ENCODE data around the gene POLN. TPM values are rescaled to one million over a fixed set of nuclear protein-coding genes. Genes with fewer than 3 reads are reported as not detected.

The POLN gene
- total RNA-seq, 4 donors from 2014 or later = 3.3 to 9.6 (median 5.5) TPM

DNA sequence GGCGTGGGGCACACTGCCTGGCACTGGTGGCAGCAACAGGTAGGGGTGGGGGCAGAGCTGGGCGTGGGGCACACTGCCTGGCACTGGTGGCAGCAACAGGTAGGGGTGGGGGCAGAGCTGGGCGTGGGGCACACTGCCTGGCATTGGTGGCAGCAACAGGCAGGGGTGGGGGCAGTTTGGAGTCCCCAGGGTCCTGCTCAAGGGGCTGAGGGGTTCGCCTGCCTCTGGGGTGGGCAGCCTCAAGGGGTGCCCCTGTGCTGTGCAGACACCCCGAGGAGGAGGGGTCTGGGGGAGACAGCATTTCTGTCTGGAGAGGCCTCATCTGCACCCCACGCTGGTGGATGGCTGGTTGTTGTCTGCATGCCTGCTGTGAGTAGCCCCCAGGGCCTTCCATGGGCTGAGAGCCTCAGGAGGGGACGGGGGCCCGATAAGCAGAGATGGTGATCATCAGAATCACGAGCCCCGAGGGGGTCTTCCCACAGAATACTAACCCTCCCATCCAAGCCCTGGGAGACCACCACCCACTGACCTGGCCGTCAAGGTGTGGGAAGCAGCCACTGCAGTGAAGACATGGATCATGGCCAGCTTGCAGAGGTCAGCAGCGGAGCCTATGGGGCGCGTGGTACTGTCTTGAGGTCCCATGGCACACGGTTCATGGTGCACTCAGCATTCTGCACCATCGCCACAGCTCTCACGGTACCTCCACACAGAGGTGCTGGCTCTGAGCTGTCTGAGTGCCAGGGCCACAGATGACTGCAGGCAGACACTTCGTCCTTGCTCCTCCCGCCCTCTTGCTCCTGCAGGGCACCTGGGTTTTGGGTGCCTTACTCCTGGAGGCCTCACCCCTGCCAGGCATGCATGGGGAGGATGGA, 161.3 kb downstream of the POLN start:
- H3K4me1 ChIP-seq = no peaks in the 10 kb centered on the region
- DNase-seq (ENCODE audit: low spot score in 2 of 2) = no peak
- TF ChIP-seq, protein P1, sequence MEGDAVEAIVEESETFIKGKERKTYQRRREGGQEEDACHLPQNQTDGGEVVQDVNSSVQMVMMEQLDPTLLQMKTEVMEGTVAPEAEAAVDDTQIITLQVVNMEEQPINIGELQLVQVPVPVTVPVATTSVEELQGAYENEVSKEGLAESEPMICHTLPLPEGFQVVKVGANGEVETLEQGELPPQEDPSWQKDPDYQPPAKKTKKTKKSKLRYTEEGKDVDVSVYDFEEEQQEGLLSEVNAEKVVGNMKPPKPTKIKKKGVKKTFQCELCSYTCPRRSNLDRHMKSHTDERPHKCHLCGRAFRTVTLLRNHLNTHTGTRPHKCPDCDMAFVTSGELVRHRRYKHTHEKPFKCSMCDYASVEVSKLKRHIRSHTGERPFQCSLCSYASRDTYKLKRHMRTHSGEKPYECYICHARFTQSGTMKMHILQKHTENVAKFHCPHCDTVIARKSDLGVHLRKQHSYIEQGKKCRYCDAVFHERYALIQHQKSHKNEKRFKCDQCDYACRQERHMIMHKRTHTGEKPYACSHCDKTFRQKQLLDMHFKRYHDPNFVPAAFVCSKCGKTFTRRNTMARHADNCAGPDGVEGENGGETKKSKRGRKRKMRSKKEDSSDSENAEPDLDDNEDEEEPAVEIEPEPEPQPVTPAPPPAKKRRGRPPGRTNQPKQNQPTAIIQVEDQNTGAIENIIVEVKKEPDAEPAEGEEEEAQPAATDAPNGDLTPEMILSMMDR (IDR thresholded peaks at IDR 0.05) = no peak
- no peak for TF ChIP-seq EP300 (IDR thresholded peaks at IDR 0.05)
- no peak for TF ChIP-seq POLR2A (IDR thresholded peaks at IDR 0.05)
- no peaks in the 10 kb centered on the region for H3K27me3 ChIP-seq
- H3K4me3 ChIP-seq = no peak overlapping the region
- H3K27ac ChIP-seq = no peak overlapping the region
- no peaks in the 10 kb centered on the region for H3K9me3 ChIP-seq
- 89 to 90% methylated on average over 14 to 19 of the region's 19 CpGs for WGBS, 2 donors
- H3K36me3 ChIP-seq = no peaks in the 10 kb centered on the region

DNA sequence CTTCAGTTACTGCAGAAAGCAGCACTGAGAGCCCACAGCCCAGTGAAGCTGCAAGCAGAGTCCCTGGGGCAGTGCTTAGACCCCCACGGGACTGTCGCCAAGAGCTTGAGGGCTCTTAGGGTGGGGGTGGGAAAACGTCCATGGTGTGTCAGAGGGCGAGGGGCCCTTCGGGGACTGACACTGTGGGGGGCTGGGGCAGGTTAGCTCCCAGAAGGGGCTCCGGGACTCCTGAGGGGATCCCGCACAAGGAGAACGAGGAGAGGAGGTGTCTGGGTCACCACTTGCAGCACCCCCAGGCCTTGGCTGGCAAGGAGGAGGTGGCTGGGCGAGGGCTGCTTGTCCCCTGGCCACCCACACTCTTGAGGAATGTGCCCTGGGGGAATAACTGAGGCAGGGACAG, 162.0 kb downstream of the POLN start:
- no peak overlapping the region for H3K27ac ChIP-seq
- H3K27me3 ChIP-seq = no peaks in the 10 kb centered on the region
- no peaks in the 10 kb centered on the region for H3K36me3 ChIP-seq
- TF ChIP-seq EP300 (IDR thresholded peaks at IDR 0.05) (no peak), POLR2A (IDR thresholded peaks at IDR 0.05) (no peak)
- TF ChIP-seq, protein P1 (IDR thresholded peaks at IDR 0.05) = no peak
- WGBS, 2 donors = 72 to 93% methylated on average over 8 to 9 of the region's 9 CpGs
- no peaks in the 10 kb centered on the region for H3K9me3 ChIP-seq
- no peak overlapping the region for H3K4me3 ChIP-seq
- H3K4me1 ChIP-seq = no peaks in the 10 kb centered on the region
- DNase-seq (ENCODE audit: low spot score in 2 of 2) = no peak

DNA sequence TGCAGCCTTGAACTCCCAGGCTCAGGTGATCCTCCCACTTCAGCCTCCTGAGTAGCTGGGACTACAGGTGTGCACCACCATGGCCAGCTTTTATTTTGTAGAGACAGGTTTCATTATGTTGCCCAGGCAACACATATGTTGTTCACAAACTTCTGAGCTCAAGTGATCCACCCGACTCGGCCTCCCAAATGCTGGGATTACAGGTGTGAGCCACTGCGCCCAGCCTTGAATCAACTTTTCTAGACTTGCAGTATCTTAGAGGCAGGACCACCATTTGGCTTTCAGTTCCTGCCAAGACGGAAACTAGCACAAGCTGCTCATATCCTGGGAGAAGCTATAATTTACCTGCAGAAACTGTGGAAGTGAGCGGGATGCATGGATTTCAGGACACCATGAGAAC, 162.9 kb downstream of the POLN start:
- H3K9me3 ChIP-seq = no peaks in the 10 kb centered on the region
- TF ChIP-seq, protein P1 (IDR thresholded peaks at IDR 0.05) = no peak
- TF ChIP-seq POLR2A (IDR thresholded peaks at IDR 0.05) = no peak
- no peak for TF ChIP-seq EP300 (IDR thresholded peaks at IDR 0.05)
- DNase-seq (ENCODE audit: low spot score in 2 of 2) = no peak
- no peak overlapping the region for H3K4me3 ChIP-seq
- WGBS, 2 donors = 98 to 99% methylated on average over 5 of the region's 5 CpGs
- no peaks in the 10 kb centered on the region for H3K36me3 ChIP-seq
- H3K4me1 ChIP-seq = no peaks in the 10 kb centered on the region
- no peaks in the 10 kb centered on the region for H3K27me3 ChIP-seq
- H3K27ac ChIP-seq = no peak overlapping the region

DNA sequence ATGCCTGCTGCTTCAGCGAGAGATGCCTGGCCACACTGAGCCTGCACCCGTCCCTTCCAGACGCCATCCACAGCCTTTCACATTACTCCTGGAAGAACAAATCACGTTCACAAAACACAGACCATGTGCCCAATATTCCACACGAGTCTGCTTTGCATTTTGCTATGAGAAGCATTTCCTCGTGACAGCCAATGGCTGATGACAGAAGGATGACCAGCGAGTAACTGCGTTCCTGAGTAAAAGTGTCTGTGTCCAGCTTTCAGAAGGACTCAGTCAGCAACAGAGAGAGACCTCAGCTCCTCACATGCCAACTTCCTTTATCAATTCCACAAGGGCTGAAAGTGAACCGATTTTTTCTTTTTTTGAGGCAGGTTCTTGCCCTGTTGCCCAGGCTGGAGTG, 163.3 kb downstream of the POLN start:
- TF ChIP-seq, protein P1 (IDR thresholded peaks at IDR 0.05) = no peak
- TF ChIP-seq POLR2A (IDR thresholded peaks at IDR 0.05) = no peak
- TF ChIP-seq EP300 (IDR thresholded peaks at IDR 0.05) = no peak
- Histone ChIP-seq H3K36me3 (no peaks in the 10 kb centered on the region), H3K4me3 (no peak overlapping the region), H3K27me3 (no peaks in the 10 kb centered on the region), H3K4me1 (no peaks in the 10 kb centered on the region), H3K27ac (no peak overlapping the region), H3K9me3 (no peaks in the 10 kb centered on the region)
- DNase-seq (ENCODE audit: low spot score in 2 of 2) = no peak
- 62 to 65% methylated on average over 9 of the region's 9 CpGs for WGBS, 2 donors

Measured in tibial nerve (tissue), 4 donors.